ENCODE results near the gene TERT.
"Not testable (repeated sequence)": the region's sequence is repeated elsewhere in the genome, so short reads cannot be mapped to it uniquely, and the experiment has no call there.

Gene TERT

DNA sequence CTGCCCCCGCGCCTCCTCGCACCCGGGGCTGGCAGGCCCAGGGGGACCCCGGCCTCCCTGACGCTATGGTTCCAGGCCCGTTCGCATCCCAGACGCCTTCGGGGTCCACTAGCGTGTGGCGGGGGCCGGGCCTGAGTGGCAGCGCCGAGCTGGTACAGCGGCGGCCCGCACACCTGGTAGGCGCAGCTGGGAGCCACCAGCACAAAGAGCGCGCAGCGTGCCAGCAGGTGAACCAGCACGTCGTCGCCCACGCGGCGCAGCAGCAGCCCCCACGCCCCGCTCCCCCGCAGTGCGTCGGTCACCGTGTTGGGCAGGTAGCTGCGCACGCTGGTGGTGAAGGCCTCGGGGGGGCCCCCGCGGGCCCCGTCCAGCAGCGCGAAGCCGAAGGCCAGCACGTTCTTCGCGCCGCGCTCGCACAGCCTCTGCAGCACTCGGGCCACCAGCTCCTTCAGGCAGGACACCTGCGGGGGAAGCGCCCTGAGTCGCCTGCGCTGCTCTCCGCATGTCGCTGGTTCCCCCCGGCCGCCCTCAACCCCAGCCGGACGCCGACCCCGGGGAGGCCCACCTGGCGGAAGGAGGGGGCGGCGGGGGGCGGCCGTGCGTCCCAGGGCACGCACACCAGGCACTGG, 548 bp downstream of the TERT start:
- no peak for DNase-seq (ENCODE audit: low read depth in 2 of 2)

DNA sequence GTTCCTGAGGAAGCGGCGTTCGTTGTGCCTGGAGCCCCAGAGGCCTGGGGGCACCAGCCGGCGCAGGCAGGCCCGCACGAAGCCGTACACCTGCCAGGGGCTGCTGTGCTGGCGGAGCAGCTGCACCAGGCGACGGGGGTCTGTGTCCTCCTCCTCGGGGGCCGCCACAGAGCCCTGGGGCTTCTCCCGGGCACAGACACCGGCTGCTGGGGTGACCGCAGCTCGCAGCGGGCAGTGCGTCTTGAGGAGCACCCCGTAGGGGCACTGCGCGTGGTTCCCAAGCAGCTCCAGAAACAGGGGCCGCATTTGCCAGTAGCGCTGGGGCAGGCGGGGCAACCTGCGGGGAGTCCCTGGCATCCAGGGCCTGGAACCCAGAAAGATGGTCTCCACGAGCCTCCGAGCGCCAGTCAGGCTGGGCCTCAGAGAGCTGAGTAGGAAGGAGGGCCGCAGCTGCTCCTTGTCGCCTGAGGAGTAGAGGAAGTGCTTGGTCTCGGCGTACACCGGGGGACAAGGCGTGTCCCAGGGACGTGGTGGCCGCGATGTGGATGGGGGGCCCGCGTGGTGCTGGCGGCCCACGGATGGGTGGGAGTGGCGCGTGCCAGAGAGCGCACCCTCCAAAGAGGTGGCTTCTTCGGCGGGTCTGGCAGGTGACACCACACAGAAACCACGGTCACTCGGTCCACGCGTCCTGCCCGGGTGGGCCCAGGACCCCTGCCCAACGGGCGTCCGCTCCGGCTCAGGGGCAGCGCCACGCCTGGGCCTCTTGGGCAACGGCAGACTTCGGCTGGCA, 1.3 kb downstream of the TERT start:
- DNase-seq (ENCODE audit: low read depth in 2 of 2), result no peak

GRCh38 chr5:1292846-1293415, 1.9 kb downstream of the TERT start:
- no peak for DNase-seq (ENCODE audit: low read depth in 2 of 2)

DNA sequence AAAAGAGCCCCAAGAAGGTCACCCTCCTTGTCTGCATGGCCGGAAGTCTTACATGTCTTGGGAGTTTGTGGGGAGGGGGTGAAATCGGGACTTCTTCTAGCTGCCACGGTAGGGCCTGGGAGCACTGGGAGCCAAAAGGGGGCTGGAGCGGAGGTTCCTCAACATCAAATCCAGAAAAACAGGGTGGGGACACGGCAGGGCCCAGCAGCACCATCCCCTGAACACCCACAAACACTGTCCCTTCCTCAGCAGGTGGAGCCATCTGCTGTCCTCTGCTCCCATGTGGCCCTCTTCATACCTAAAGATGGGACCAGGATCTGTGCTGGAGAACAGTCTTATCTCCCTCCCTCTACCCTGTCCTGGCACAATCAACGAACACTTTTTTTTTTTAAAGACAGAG, 2.7 kb downstream of the TERT start:
- no peak for DNase-seq (ENCODE audit: low read depth in 2 of 2)

- DNase-seq (ENCODE audit: low read depth in 2 of 2), result no peak
Measured at GRCh38 chr5:1291611-1292080, 3.2 kb downstream of the TERT start.

DNA sequence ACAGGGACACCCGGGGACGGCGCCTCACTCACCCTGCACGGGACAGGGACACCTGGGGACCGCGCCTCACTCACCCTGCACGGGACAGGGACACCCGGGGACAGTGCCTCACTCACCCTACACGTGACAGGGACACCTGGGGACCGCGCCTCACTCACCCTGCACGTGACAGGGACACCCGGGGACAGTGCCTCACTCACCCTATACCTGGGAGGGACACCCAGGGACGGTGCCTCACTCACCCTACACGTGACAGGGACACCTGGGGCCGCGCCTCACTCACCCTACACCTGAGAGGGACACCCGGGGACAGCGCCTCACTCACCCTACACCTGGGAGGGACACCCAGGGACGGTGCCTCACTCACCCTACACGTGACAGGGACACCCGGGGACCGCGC, 3.9 kb downstream of the TERT start:
- not testable (repeated sequence) for DNase-seq (ENCODE audit: low read depth in 2 of 2)

- not testable (repeated sequence) for DNase-seq (ENCODE audit: low read depth in 2 of 2)
Measured at GRCh38 chr5:1289559-1289958, 5.3 kb downstream of the TERT start.

DNA sequence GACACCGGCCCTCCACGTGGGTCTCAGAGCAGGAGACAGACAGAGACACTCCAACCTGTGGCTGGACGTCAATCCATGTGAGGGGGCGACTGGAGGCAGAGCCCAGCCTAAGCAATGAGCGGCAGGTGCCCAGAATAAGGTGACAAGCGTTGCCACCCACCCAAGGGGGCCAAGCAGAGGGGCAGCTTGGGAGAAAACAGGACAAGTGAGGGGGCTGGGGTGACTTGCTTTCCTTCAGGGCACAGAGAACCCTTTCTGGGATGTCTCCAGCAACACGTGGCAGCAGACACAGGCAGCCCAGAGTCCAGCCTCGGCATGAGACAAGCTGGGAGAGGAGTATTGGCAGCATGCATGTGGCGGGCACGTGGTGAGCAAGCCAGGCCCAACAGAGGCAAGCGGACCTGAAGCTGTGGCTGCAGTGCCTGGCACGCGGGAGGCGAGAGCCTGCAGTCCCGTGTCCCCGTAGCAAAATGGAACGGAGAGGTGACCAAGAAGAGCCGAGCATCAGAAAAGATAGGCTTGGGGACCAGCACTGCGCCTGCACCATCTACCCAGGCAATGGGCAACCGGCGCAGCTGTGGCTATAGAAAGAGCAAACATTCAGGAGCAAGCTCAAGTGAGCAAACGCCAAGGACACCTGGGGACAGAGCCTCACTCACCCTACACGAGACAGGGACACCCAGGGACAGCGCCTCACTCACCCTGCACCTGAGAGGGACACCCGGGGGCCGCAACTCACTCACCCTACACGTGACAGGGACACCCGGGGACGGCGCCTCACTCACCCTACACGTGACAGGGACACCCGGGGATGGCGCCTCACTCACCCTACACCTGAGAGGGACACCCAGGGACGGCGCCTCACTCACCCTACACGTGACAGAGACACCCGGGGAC, 6.2 kb downstream of the TERT start:
- no peak for DNase-seq (ENCODE audit: low read depth in 2 of 2)

GRCh38 chr5:1285883-1286291, 9.0 kb downstream of the TERT start:
- no peak for DNase-seq (ENCODE audit: low read depth in 2 of 2)

DNA sequence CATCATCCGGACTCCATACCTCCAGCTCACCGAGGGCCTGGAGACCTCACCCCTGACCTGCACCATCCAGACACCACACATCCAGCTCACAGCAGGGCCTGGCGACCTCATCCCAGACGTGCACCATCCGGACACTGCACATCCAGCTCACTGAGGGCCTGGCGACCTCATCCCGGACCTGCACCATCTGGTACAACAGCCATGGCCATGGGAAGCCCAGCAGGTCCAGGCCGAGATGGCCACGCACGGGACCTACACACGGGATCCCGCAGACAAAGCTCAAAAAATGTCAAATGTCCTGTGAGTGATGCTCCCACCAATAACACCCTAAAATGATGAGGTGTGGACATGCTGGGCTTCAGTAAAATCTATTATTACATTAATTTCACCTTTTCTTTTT, 9.7 kb downstream of the TERT start:
- DNase-seq (ENCODE audit: low read depth in 2 of 2), result no peak

- not testable (repeated sequence) for DNase-seq (ENCODE audit: low read depth in 2 of 2)
Measured at GRCh38 chr5:1284336-1284970, 10.4 kb downstream of the TERT start.

DNA sequence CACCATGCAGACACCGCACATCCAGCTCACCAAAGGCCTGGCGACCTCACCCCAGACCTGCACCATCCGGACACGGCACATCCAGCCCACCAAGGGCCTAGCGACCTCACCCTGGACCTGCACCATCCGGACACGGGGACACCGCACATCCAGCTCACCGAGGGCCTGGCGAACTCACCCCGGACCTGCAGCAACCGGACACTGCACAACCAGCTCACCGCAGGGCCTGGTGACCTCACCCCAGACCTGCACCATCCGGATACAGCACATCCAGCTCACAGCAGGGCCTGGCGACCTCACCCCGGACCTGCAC, 11.2 kb downstream of the TERT start:
- not testable (repeated sequence) for DNase-seq (ENCODE audit: low read depth in 2 of 2)

- DNase-seq (ENCODE audit: low read depth in 2 of 2), result not testable (repeated sequence)
Measured at GRCh38 chr5:1282993-1283728, 11.7 kb downstream of the TERT start.

DNA sequence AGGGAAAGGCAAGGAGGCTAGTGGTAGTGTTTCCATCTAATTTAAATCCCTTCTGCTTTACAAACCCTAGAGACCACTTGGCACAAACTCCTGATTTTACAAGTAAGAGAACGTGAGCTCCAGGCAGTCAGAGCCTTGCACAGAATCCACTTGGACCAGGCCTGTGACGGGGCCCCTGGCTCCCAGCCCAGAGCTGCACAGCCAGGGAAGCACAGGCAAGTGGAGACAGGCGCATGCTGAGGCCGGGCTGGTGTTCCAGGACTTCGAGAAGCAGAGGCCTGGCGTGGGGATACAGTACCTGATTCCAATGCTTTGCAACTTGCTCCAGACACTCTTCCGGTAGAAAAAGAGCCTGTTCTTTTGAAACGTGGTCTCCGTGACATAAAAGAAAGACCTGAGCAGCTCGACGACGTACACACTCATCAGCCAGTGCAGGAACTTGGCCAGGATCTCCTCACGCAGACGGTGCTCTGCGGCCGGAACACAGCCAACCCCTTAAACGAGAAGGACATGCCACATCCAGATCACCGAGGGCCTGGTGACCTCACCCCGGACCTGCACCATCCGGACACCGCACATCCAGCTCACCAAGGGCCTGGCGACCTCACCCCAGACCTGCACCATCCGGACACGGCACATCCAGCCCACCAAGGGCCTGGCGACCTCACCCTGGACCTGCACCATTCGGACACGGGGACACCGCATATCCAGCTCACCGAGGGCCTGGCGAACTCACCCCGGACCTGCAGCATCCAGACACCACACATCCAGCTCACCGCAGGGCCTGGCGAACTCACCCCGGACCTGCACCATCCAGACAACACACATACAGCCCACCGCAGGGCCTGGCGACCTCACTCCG, 12.5 kb downstream of the TERT start:
- no peak for DNase-seq (ENCODE audit: low read depth in 2 of 2)

GRCh38 chr5:1281038-1281882, 13.6 kb downstream of the TERT start:
- DNase-seq (ENCODE audit: low read depth in 2 of 2), result no peak

DNA sequence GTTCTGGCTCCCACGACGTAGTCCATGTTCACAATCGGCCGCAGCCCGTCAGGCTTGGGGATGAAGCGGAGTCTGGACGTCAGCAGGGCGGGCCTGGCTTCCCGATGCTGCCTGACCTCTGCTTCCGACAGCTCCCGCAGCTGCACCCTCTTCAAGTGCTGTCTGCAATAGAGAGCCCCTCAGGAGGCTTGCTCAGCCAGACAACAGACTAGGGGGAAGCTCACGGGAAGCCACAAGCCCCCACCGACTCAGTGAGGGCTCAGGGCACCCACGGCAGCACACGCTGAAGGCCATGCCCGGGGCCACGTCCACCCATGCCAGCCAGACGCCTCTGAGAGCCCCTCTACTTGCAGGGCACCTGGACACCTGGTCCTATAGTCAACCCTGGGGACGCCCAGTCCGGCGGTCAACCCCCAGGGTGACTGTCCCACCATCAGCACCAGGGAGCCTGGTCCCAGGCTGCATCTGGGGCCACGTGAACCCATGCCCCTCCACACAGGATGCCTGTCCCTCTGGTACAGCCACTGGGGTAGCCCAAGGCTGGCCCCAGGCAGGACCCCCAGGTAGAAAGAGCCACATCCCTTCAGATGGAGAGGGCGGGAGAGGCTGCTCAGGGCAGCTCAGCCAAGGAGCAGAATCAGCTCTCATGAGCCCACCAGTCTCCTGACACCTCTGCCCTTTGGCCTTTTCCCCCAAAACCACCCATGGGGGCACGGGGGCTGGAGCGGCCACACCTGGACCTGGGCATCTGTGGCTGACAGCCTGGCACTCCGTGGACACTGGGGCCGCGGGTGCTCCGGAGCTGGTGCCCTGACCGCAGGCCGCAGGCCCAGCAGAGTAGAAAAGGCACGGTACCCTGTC, 14.5 kb downstream of the TERT start:
- no peak for DNase-seq (ENCODE audit: low read depth in 2 of 2)

DNA sequence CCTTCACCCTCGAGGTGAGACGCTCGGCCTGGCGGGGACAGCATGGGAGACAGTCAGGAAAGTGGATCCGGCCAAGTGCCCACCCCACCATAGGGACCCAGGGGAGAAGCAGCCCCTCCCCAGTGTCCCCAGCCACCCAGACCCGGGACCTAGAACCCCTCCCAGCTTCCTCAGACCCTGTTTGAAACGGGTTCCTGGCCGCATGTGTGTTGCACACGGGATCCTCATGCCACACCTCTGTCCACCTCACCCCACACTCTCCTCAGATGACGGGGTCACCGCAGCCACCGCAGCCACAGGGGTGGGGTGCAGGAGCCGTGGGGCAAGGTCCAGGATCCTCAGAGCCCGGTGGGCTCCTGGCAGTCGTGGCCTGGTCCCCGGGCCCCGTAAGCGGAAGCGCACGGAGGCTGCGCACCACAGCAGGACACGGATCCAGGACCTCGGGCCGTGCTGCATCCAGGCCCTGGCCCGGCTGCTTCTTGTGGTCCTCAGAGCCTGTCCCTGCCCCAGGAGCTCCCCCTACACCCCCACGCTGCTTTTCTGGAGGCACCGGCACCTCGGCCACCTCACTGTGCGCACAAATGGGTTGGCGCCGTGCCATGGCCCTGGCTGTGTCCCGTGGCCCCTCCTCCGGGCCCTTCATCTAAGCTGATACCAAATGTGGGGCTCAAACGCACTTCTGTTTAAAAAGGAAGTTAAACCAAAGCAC, 15.3 kb downstream of the TERT start:
- no peak for DNase-seq (ENCODE audit: low read depth in 2 of 2)
